Measurements from ENCODE around the gene GRIK5.

DNA sequence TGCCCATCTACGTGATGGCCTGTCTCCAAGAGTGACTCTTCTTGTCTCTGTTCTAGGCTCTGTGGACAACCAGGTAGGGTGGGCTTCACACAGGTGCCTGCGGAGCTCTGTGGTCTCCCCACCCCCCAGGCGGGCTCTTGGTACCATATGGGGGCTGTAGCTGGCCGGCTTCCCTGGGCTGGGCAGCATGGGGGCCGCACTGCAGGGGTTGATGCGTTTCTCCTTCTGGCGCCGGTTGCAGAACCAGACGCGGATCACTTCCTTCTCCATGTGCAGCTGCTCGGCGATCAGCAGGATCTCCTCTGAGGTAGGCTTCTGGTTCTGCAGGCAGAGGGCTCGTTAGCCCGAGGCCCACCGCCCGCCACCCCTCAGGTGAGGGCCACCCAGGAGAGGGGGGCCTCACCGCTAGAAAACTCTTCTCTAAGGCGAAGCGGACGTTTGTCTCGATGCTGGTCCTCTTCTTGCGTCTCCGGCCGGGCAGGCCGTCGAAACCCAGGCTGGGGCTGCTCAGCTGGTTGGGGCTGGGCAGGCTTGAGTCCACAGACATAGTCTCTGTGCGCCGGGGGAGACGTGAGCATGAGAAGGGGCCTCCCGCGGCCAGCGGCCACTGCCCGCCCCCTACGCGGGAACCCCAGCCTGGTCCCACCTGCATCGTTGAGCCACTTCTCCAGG lies 25.3 kb upstream of the GRIK5 start:
- TF ChIP-seq, protein P1, sequence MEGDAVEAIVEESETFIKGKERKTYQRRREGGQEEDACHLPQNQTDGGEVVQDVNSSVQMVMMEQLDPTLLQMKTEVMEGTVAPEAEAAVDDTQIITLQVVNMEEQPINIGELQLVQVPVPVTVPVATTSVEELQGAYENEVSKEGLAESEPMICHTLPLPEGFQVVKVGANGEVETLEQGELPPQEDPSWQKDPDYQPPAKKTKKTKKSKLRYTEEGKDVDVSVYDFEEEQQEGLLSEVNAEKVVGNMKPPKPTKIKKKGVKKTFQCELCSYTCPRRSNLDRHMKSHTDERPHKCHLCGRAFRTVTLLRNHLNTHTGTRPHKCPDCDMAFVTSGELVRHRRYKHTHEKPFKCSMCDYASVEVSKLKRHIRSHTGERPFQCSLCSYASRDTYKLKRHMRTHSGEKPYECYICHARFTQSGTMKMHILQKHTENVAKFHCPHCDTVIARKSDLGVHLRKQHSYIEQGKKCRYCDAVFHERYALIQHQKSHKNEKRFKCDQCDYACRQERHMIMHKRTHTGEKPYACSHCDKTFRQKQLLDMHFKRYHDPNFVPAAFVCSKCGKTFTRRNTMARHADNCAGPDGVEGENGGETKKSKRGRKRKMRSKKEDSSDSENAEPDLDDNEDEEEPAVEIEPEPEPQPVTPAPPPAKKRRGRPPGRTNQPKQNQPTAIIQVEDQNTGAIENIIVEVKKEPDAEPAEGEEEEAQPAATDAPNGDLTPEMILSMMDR (tag by site-specific recombination; IDR thresholded peaks at IDR 0.05) = no peak
- TF ChIP-seq, protein P2, sequence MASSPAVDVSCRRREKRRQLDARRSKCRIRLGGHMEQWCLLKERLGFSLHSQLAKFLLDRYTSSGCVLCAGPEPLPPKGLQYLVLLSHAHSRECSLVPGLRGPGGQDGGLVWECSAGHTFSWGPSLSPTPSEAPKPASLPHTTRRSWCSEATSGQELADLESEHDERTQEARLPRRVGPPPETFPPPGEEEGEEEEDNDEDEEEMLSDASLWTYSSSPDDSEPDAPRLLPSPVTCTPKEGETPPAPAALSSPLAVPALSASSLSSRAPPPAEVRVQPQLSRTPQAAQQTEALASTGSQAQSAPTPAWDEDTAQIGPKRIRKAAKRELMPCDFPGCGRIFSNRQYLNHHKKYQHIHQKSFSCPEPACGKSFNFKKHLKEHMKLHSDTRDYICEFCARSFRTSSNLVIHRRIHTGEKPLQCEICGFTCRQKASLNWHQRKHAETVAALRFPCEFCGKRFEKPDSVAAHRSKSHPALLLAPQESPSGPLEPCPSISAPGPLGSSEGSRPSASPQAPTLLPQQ (tag by site-specific recombination; IDR thresholded peaks at IDR 0.05) = no peak
- TF ChIP-seq KLF10 (tag by site-specific recombination; IDR thresholded peaks at IDR 0.05) = no peak
